Measurements from ENCODE around the gene GDF2.

The GDF2 gene

DNA sequence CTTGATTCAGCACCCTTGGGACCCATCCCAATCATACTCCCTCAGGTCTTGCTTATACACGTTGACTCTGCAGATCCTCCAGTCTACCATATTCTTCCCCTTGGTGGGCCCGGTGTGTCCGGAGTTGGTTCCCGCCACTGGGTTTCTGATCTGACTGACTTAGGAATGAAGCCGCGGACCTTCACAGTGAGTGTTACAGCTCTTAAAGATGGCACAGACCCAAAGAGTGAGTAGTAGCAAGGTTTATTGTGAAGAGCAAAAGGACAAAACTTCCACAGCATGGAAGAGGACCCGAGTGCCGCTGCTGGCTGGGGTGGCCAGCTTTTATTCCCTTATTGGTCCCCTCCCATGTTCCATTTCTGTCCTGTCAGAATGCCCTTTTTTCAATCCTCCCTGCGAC lies 28.2 kb upstream of the GDF2 start:
- DNase-seq, result no peak

GRCh38 chr10:47294501-47294900 lies 27.8 kb upstream of the GDF2 start:
- no peak for DNase-seq

GRCh38 chr10:47295411-47295810 lies 26.8 kb upstream of the GDF2 start:
- DNase-seq, result no peak

DNA sequence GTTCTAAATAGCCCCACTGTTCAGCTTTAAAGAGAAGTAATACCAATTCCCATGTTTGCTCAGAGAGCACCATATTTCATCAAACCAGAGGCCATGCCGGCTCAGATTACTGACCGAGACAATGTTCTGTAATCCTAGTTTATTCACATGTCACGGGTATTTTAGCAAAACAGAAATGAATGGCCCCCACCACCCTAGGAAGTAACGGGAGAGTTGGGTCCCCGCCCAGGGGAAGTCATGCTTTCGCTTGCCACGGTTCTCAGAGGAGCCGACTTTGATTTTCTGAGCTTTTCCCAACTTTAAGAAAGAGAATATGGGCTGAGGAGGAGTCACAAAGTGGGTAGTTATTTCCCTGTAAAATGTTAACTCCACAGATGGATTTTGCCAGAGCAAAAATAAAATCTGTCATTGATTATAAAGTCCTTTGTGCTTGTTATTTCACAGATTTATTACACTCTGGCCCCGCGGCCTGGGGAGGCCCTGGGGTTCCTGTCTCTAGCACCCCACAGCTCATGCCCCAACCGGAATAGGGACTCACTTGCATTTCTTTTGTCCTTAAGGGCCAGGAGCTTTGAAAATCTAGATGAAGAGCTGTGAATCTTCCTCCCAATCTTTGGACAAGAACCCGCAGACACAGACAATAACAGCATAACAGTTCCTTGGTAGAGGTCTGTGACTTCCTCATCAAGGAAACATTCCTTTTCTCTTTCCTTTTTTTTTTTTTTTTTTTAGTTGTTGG lies 25.9 kb upstream of the GDF2 start:
- DNase-seq, result no peak

DNA sequence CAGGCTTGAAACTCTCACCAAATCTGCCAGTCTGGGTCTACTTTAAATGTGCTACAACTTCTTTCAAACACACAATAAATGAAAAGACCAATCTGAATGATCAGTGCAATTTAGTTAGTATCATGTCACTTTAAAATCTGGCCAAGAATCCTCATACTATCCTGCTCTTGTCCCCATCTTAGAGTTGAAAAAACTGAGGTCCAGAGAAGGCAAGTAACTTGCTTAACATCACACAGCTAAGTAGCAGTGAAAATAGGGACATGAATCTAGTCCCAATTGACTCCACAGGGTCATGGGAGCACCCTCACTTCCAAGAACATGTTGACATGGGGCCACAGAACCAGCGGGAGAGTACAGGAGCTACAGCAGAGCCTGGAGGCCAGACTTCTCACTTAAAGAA lies 25.3 kb upstream of the GDF2 start:
- DNase-seq, result no peak

DNA sequence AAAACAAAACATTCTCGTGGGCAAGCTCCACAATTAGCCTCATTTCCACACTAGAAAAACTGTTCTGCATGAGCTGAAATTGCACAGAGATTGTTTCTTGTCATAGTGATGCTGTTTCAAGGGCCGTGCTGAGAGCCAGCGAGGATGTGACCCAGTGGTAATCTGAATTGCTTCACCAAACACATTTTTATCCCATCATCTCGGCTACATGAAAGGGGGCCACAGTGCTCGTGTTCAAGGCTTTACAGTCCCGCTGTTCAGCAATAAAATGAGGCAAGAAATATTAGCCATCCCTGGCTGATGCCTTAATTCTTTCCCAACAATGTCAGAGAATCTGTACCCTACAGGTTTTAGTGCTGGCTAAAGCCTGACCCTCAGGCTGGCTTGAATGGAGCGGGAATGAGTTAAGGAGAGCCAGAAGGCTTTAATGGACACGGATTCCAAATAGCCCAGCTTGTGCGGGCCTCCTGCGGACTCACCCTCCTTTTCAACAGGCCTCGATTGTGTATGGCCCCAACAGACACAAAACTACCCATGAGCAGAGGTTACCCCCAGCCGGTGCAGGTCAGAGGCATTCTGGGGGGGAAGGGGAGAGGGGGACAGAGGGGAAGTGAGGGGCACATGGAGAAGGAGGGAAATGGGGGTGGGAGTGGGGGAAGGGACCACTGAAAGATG lies 24.3 kb upstream of the GDF2 start:
- no peak for DNase-seq

GRCh38 chr10:47298715-47299114 lies 23.5 kb upstream of the GDF2 start:
- DNase-seq, result no peak

DNA sequence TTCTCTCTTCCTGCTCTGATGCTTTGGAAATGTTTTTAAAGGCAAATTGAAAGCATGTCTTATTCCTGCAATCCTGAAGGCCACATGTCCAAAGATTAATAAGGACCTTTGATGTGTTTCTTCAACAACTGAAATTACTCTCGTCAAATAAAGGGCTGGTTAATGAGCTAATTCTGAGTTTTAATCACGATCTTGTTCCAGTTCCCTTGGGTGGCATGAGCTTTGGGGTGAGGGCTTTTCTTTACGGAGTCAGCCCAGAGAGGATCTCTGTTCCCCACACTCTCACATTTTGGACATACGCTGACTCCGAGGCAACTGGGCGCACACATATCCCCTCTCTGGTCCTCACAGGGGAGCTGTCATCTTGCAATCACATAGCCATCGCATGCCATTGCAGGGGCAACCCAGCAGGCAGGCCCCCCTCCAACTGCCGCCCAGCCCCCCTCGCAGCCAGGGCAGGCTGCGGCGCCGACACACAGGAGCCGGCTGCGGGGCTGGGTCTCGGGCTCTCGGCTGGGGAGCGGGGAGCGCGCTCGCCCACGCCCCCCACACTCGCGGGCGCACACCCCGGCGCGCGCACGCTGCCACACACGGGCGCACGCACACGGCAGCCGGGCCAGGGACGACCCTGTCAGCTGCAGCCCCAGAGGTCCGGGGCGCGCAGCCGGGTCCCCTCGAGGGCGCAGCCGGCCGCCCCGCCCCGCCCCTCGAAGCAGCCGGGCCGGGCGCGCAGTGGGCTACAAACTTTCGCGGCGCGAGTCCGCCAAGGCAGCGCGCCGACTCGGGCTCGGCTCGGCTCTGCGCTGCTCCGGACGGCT lies 22.4 kb upstream of the GDF2 start, which contains the start of gene GDF10:
Gene GDF10, plus strand, starts transcription at position 587 of the 818 bp plus-strand sequence. CDS start 455 bp downstream, outside the sequence.
- DNase-seq, result no peak

GRCh38 chr10:47300429-47300931 lies 21.8 kb upstream of the GDF2 start:
- DNase-seq, result no peak

DNA sequence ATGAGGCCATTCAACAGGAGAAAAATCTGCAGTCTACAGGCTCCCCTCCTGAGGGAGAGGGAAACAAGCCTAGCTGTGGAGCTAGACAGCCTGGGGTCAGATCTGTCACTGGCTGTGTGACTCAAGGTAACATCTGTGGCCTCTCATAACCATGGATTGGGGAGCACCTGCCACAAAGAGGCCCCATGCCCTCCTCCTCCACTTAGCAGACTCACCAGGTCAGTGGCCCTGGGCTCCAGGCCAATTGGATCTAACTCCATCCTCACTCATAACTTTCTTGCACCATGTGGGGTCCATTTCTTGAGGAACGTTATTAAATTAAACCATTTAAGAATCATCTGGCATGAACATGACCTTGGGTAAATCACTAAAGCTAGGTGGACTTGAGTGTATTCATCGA lies 20.4 kb upstream of the GDF2 start:
- no peak for DNase-seq

- no peak for DNase-seq
Observed at GRCh38 chr10:47303105-47303504, 19.1 kb upstream of the GDF2 start.

GRCh38 chr10:47303866-47304265 lies 18.4 kb upstream of the GDF2 start:
- no peak for DNase-seq

DNA sequence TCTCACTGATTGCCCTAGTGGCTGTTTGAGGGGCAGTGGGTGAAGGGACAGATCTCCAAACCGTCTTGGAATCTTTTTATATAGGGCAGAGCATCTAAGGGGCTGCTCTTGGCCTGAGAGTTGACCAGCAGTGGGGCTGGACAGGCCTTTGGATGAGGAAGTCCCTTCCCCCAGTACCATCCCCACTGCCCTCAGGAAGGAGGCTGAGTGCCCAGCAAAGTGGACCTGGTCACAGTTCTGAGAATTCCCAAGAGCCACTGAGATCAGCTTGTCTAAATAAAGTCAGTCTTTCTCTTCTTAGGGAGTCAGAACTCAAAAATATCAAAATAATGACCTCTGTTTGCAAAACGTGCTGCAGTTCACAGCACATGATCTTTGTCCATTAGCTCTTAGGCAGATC lies 16.7 kb upstream of the GDF2 start:
- no peak for DNase-seq

GRCh38 chr10:47306387-47307210 lies 15.7 kb upstream of the GDF2 start:
- peak; percentile 91 for DNase-seq

- DNase-seq, result no peak
Observed at GRCh38 chr10:47307381-47307780, 14.9 kb upstream of the GDF2 start.

- no peak for DNase-seq
Observed at GRCh38 chr10:47308775-47309174, 13.5 kb upstream of the GDF2 start.

DNA sequence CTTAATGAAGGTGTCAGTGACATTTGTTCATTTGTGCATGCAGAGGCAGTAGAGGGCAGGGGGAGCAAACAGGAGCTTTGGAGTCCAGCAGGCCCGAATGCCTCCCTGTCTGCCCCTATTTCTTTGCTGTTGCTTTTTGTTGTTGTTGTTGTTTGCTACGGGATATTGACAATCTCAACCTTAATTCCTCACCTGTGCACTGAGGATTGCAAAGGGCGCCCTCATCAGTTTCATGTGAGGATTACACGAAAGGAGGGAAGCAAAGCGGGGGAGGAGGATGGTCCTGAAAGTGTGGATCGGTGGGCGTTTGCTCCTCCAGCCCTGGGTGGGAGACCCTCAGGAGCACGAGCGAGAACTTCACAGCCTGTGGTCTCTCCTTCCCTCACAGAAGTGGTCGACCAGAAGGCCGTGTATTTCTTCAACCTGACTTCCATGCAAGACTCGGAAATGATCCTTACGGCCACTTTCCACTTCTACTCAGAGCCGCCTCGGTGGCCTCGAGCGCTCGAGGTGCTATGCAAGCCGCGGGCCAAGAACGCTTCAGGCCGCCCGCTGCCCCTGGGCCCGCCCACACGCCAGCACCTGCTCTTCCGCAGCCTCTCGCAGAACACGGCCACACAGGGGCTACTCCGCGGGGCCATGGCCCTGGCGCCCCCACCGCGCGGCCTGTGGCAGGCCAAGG lies 12.7 kb upstream of the GDF2 start:
- DNase-seq, result no peak

GRCh38 chr10:47310090-47310505 lies 12.2 kb upstream of the GDF2 start:
- no peak for DNase-seq

- peak; percentile 76 for DNase-seq
Observed at GRCh38 chr10:47311193-47311931, 10.9 kb upstream of the GDF2 start.

DNA sequence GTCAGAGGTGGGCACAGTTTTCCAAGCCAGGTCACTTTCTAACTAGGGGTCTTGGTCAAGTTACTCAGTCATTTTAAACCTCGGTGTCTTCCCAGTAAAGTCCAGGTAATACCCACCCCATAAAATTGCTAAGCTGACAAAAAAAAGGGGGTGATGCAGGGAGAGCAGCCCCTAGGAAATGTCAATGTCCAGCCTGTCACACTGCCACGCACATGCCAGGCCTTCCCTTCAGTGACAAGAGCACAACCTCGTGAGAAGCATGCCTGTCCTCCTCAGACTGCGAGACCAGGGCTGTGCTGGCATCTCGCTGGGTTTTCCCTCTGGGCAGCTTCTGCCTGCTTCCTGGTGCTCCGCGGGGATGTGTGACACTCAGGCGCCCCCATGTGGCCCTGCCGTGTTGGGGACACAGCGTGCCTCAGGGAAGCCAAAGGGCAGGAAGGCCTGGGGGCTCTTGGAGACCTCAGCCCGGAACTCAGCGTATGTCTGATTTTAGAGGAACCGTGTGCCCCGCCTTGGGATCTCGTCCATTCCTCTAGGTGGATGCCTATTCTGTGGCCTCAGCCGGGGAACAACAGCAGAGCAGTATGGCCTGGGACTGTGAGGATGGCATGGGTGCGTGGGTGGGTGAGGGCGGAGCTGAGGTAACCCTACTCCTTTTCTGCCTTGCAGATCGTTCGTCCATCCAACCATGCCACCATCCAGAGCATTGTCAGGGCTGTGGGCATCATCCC lies 10.2 kb upstream of the GDF2 start:
- peak; percentile 80 for DNase-seq

- no peak for DNase-seq
Observed at GRCh38 chr10:47312663-47312995, 9.6 kb upstream of the GDF2 start.

Measured in hematopoietic multipotent progenitor cell treated with erythropoietin and hydrocortisone succinate and interleukin-3 and kit ligand, for 8 days (in vitro differentiated cells).